ENCODE results near the gene F11.
"Not testable (repeated sequence)": the region's sequence is repeated elsewhere in the genome, so short reads cannot be mapped to it uniquely, and the experiment has no call there.

The F11 gene

GRCh38 chr4:186265683-186266652 is at the start of gene F11:
TSS of gene F11 (plus strand) at chr4:186266189. CDS start at chr4:186267137, 948 bp downstream.
- DNase-seq (ENCODE audit: low read depth in 2 of 2) = no peak

GRCh38 chr4:186216465-186217024 is 49.4 kb upstream of the F11 start:
- no peak for DNase-seq (ENCODE audit: low read depth in 2 of 2)

GRCh38 chr4:186217733-186218293 is 48.2 kb upstream of the F11 start:
- no peak for DNase-seq (ENCODE audit: low read depth in 2 of 2)

GRCh38 chr4:186221624-186222023 is 44.4 kb upstream of the F11 start:
- no peak for DNase-seq (ENCODE audit: low read depth in 2 of 2)

GRCh38 chr4:186225848-186226247 is 40.1 kb upstream of the F11 start:
- no peak for DNase-seq (ENCODE audit: low read depth in 2 of 2)

- no peak for DNase-seq (ENCODE audit: low read depth in 2 of 2)
Observed at GRCh38 chr4:186226521-186227189, 39.3 kb upstream of the F11 start.

GRCh38 chr4:186227221-186227620 is 38.8 kb upstream of the F11 start, which contains the start of gene KLKB1:
TSS of gene KLKB1 (plus strand) at chr4:186227507. CDS start at chr4:186228196, 689 bp downstream.
- DNase-seq (ENCODE audit: low read depth in 2 of 2) = no peak

GRCh38 chr4:186227744-186228513 is 38.1 kb upstream of the F11 start:
- DNase-seq (ENCODE audit: low read depth in 2 of 2) = no peak

GRCh38 chr4:186228514-186228894 is 37.5 kb upstream of the F11 start:
- no peak for DNase-seq (ENCODE audit: low read depth in 2 of 2)

GRCh38 chr4:186234367-186234766 is 31.6 kb upstream of the F11 start:
- no peak for DNase-seq (ENCODE audit: low read depth in 2 of 2)

GRCh38 chr4:186236126-186236525 is 29.9 kb upstream of the F11 start:
- no peak for DNase-seq (ENCODE audit: low read depth in 2 of 2)

GRCh38 chr4:186240452-186240847 is 25.5 kb upstream of the F11 start:
- DNase-seq (ENCODE audit: low read depth in 2 of 2) = no peak

- DNase-seq (ENCODE audit: low read depth in 2 of 2) = no peak
Observed at GRCh38 chr4:186240848-186241491, 25.0 kb upstream of the F11 start.

- no peak for DNase-seq (ENCODE audit: low read depth in 2 of 2)
Observed at GRCh38 chr4:186241616-186242015, 24.4 kb upstream of the F11 start.

GRCh38 chr4:186242031-186242430 is 24.0 kb upstream of the F11 start:
- DNase-seq (ENCODE audit: low read depth in 2 of 2) = not testable (repeated sequence)

GRCh38 chr4:186243331-186243730 is 22.7 kb upstream of the F11 start:
- no peak for DNase-seq (ENCODE audit: low read depth in 2 of 2)

GRCh38 chr4:186244835-186245234 is 21.2 kb upstream of the F11 start:
- DNase-seq (ENCODE audit: low read depth in 2 of 2) = no peak

GRCh38 chr4:186247062-186247752 is 18.8 kb upstream of the F11 start:
- not testable (repeated sequence) for DNase-seq (ENCODE audit: low read depth in 2 of 2)

GRCh38 chr4:186248643-186249042 is 17.3 kb upstream of the F11 start:
- DNase-seq (ENCODE audit: low read depth in 2 of 2) = no peak

Data from stimulated activated CD4-positive, alpha-beta T cell treated with anti-CD3 and anti-CD28 coated beads, Interleukin-1b, Interleukin-23, amount 100 ng/mL, for 1 hour (primary cell).